Amniotic stem cell (primary cell): Measurements from ENCODE around the gene XXYLT1.
"Not testable (repeated sequence)": the region's sequence is repeated elsewhere in the genome, so short reads cannot be mapped to it uniquely, and the experiment has no call there.

Experiments
- DNase-seq: peaks from one replicate; lab custom pipeline; 2025; lab: John Stamatoyannopoulos, UW

XXYLT1 gene

GRCh38 chr3:195042743-195043606 is 228.0 kb downstream of the XXYLT1 start:
- DNase-seq: no peak

GRCh38 chr3:195041871-195042742 is 228.9 kb downstream of the XXYLT1 start:
- no peak for DNase-seq

GRCh38 chr3:195040773-195041520 is 230.0 kb downstream of the XXYLT1 start:
- no peak for DNase-seq

GRCh38 chr3:195040094-195040493 is 230.9 kb downstream of the XXYLT1 start:
- DNase-seq: no peak

GRCh38 chr3:195039180-195039843 is 231.6 kb downstream of the XXYLT1 start:
- no peak for DNase-seq

GRCh38 chr3:195038161-195038560 is 232.8 kb downstream of the XXYLT1 start:
- DNase-seq: no peak

GRCh38 chr3:195037586-195037985 is 233.4 kb downstream of the XXYLT1 start:
- not testable (repeated sequence) for DNase-seq

GRCh38 chr3:195036974-195037373 is 234.0 kb downstream of the XXYLT1 start:
- no peak for DNase-seq

GRCh38 chr3:195036574-195036973 is 234.4 kb downstream of the XXYLT1 start:
- DNase-seq: no peak

- no peak for DNase-seq
Observed at GRCh38 chr3:195036203-195036505, 234.8 kb downstream of the XXYLT1 start.

- DNase-seq: no peak
Observed at GRCh38 chr3:195035345-195036202, 235.4 kb downstream of the XXYLT1 start.

- DNase-seq: no peak
Observed at GRCh38 chr3:195034541-195034940, 236.4 kb downstream of the XXYLT1 start.

- no peak for DNase-seq
Observed at GRCh38 chr3:195034101-195034500, 236.9 kb downstream of the XXYLT1 start.

- DNase-seq: no peak
Observed at GRCh38 chr3:195033531-195034091, 237.3 kb downstream of the XXYLT1 start.

- no peak for DNase-seq
Observed at GRCh38 chr3:195032955-195033354, 238.0 kb downstream of the XXYLT1 start.

GRCh38 chr3:195032106-195032759 is 238.7 kb downstream of the XXYLT1 start:
- no peak for DNase-seq

- DNase-seq: no peak
Observed at GRCh38 chr3:195031574-195032003, 239.4 kb downstream of the XXYLT1 start.

GRCh38 chr3:195030791-195031321 is 240.1 kb downstream of the XXYLT1 start:
- DNase-seq: peak; percentile 32

GRCh38 chr3:195028877-195029606 is 241.9 kb downstream of the XXYLT1 start:
- no peak for DNase-seq
